BE2C (cell line): ENCODE measurements around the gene MDM2.

Experiments
- DNase-seq: peaks from one replicate; pipeline ENCODE4 v3.0.0-alpha.2; 2020
- H3K27me3 ChIP-seq: fragments of 250-450 bp; sonication (Bioruptor Pico); 2 replicates; pipeline ENCODE4 v1.5.1; 2020; ENCODE audit warnings: mild to moderate bottlenecking
- H3K36me3 ChIP-seq: fragments of 250-450 bp; sonication (Bioruptor Pico); 2 replicates; pipeline ENCODE4 v1.5.1; 2020; ENCODE audit warnings: mild to moderate bottlenecking
- H3K4me1 ChIP-seq: fragments of 250-450 bp; sonication (Bioruptor Pico); 2 replicates; pipeline ENCODE4 v1.5.1; 2020
- H3K4me3 ChIP-seq: 2 replicates; pipeline ENCODE4 v1.5.1; 2011; ENCODE audit warnings: low read depth, low read length
- H3K9me3 ChIP-seq: fragments of 250-450 bp; sonication (Bioruptor Pico); 2 replicates; pipeline ENCODE4 v1.5.1; 2020
- TF ChIP-seq, protein P1 (sequence below): IDR thresholded peaks from 2 replicates; pipeline ENCODE4 v1.5.1; 2012; ENCODE audit warnings: mild to moderate bottlenecking, low read depth, low read length

The MDM2 gene

DNA sequence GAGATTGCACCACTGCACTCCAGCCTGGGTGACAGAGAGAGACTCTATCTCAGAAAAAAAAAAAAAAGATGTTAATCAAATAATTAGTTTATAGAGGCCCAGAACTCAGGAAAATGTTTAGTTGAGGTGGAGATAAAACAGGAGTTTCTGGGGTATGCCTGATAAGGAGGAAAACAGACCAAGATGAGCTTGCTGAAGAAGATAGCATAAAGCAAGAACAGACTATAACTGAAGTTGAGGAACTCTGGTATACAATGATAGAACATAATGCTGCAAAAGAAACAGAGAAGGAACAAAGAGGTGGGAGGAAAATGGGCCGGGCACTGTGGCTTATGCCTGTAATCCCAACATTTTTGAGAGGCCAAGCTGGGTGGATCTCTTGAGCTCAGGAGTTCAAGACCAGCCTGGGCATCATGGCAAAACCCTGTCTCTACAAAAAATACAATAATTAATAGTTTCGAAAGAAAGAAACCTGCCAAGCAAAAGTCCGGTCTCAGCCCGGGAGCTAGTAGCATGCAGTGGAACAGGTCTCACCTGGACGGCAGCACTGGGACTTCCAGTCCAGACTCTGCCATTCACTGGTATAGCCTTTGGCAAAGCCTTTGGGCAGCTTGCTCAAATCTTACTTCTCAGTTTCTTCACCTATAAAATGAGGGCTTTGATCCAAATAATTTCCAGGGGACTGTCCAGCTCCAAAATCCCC, 36.6 kb upstream of the MDM2 start:
- H3K27me3 ChIP-seq = no peaks in the 10 kb centered on the region

DNA sequence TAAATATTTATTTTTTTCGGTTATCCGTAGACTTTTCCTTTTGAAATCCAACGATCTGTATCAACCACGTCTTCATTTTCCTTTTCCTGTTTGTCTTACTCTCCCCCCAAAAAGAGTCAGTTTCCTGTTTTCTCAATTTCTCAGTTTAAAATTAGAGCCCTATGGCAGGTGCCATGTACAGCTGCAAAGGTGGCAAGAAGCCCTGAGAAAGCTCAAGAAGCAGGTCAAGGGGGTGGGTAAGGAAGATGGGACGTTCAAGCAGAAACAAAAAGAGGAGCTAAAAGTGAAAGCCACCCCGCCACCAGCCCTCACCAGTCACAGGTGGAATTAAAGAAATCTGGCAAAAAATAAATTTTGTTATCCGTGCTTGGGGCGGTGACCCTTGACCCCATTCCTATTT, 35.3 kb upstream of the MDM2 start:
- Histone ChIP-seq H3K36me3 (no peaks in the 10 kb centered on the region), H3K27me3 (no peaks in the 10 kb centered on the region), H3K4me3 (no peak overlapping the region), H3K9me3 (peaks cover 4% of the 10 kb centered on the region), H3K4me1 (peaks cover 3% of the 10 kb centered on the region; the same call in 1 of the 2 replicates)
- TF ChIP-seq, protein P1, sequence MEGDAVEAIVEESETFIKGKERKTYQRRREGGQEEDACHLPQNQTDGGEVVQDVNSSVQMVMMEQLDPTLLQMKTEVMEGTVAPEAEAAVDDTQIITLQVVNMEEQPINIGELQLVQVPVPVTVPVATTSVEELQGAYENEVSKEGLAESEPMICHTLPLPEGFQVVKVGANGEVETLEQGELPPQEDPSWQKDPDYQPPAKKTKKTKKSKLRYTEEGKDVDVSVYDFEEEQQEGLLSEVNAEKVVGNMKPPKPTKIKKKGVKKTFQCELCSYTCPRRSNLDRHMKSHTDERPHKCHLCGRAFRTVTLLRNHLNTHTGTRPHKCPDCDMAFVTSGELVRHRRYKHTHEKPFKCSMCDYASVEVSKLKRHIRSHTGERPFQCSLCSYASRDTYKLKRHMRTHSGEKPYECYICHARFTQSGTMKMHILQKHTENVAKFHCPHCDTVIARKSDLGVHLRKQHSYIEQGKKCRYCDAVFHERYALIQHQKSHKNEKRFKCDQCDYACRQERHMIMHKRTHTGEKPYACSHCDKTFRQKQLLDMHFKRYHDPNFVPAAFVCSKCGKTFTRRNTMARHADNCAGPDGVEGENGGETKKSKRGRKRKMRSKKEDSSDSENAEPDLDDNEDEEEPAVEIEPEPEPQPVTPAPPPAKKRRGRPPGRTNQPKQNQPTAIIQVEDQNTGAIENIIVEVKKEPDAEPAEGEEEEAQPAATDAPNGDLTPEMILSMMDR = no peak
- DNase-seq = no peak

More for the DNA sequence above, 36.6 kb upstream of the MDM2 start:
- Histone ChIP-seq H3K36me3 (no peaks in the 10 kb centered on the region), H3K4me3 (no peak overlapping the region), H3K9me3 (peaks cover 4% of the 10 kb centered on the region), H3K4me1 (peaks cover 3% of the 10 kb centered on the region; the same call in 1 of the 2 replicates)
- TF ChIP-seq, protein P1 = no peak
- no peak for DNase-seq

DNA sequence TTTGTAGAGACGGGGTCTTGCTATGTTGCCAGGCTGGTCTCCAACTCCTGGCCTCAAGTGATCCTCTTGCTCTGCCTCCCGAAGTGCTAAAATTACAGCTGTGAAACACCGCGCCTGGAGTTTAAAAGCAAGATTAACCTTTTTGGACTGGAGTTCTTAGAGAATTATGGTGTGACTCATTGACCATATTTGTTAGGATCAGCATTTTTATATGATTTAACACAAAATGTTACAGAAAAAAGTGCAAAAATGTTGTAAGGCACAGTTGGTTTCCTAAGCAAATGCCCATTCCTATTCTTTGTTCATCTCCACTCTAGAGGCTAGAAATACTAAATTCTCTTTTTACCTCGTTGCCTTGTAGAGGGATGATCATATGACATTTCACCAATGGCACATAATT, 34.4 kb upstream of the MDM2 start:
- Histone ChIP-seq H3K9me3 (peaks cover 4% of the 10 kb centered on the region), H3K27me3 (no peaks in the 10 kb centered on the region), H3K4me1 (peaks cover 3% of the 10 kb centered on the region; the same call in 1 of the 2 replicates), H3K36me3 (no peaks in the 10 kb centered on the region), H3K4me3 (no peak overlapping the region)
- no peak for DNase-seq
- TF ChIP-seq, protein P1 = no peak

DNA sequence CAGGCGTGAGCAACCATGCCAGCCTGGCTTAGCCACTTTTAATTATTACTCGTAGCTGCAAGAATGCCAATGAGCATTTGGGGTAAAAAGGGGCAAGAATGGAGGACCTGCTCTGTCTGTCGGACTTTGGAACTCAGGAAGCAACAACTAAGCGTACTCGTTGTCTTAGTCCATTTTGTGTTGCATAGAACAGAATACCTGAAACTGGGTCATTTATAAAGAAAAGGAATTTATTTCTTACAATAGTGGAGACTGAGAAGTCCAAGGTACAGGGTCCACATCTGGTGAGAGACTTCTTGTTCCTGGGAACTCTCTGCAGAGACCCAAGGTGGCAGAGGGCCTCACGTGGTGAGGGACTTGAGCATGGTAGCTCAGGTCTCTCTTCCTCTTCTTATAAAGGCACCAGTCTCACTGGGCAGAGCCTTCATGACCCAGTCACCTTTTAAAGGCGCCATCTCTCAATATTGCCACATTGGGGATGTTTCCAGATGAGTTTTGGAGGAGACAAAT, 32.8 kb upstream of the MDM2 start:
- TF ChIP-seq, protein P1 = no peak
- Histone ChIP-seq H3K4me3 (no peak overlapping the region), H3K27me3 (no peaks in the 10 kb centered on the region), H3K36me3 (no peaks in the 10 kb centered on the region), H3K4me1 (peaks cover 3% of the 10 kb centered on the region; the same call in 1 of the 2 replicates), H3K9me3 (peaks cover 4% of the 10 kb centered on the region; the same call in 1 of the 2 replicates)
- no peak for DNase-seq

DNA sequence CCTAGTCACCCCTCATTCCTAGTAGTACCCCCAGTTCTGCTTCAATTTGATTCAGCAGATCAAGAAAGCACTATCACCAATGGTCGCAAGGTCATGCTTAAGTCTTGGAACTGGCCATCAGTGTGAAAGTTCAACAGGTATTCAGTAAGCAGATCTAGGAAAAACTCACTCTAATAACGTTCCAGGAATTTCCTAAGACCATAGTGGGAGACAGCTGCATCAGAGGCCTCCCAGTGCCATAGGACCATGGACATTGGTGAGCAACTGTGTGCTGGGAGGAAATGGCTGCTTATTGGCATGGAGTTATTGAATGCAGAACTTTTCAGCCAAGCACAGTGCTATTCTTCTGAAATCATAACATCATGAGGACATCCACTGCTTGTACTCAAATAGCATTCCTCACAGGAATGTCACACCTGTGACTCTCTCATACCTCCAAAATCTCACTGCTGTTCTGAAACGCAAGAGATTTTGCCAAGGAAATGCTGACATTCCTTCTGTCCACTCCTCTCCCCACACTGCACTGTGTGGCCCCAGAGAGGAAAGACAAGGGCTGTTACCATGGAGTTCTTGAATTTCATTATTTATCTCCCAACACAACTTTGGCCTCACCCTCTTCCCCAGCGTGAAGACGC, 30.9 kb upstream of the MDM2 start:
- no peak overlapping the region for H3K4me3 ChIP-seq
- H3K4me1 ChIP-seq = no peaks in the 10 kb centered on the region
- H3K9me3 ChIP-seq = no peaks in the 10 kb centered on the region
- no peaks in the 10 kb centered on the region for H3K27me3 ChIP-seq
- TF ChIP-seq, protein P1 = no peak
- no peaks in the 10 kb centered on the region for H3K36me3 ChIP-seq
- no peak for DNase-seq

DNA sequence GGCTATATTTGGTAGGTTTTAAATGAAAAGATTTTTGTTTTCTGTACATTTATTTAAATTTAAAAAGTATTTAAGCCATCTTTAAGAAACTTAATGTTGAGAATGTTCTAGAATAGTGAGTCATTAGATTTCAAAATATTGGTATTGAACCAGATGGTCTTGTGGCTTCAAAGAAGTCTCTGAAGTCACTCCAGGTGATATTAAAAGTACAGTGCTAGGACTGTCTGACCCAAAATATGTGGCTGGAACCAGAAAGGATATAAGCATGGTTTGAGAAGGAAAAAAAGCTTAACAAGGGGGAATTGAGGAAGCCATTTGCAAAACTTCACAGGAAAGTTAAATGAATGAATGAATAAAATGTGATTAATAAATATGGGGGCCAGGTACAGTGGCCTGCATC, 28.7 kb upstream of the MDM2 start:
- Histone ChIP-seq H3K4me1 (no peaks in the 10 kb centered on the region), H3K36me3 (no peaks in the 10 kb centered on the region), H3K9me3 (no peaks in the 10 kb centered on the region), H3K27me3 (no peaks in the 10 kb centered on the region), H3K4me3 (no peak overlapping the region)
- no peak for DNase-seq
- TF ChIP-seq, protein P1 = no peak
